ENCODE results near the gene DLX6. TPM values are rescaled to one million over a fixed set of nuclear protein-coding genes. Genes with fewer than 3 reads are reported as not detected.

Gene DLX6
- total and polyA plus RNA-seq, 7 donors = not detected

DNA sequence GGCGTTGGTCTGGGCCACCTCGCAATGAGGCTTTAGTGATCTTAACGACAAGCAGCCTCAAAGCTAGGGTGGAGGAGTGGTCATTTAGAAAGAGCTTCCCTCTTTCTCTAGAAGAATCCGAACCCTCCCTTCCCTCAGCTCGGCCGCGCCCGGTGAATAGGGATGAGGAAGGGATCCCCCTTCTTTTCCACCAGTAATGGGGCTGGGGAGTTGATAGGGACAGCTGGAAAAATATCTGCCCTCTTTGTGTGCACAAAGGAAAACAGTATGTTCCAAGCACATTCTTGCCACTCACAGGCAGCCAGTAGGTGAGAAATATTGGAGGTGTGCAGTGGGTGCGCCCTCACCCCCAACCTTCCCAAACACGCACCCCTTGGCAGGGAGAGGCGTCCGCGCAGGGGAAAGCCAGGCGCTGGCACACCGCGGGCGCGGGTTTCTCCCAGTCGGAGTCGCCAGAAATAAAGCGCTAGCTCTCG, 12.8 kb downstream of the DLX6 start:
- no peaks in the 10 kb centered on the region for H3K9me3 ChIP-seq
- TF ChIP-seq, protein P1, sequence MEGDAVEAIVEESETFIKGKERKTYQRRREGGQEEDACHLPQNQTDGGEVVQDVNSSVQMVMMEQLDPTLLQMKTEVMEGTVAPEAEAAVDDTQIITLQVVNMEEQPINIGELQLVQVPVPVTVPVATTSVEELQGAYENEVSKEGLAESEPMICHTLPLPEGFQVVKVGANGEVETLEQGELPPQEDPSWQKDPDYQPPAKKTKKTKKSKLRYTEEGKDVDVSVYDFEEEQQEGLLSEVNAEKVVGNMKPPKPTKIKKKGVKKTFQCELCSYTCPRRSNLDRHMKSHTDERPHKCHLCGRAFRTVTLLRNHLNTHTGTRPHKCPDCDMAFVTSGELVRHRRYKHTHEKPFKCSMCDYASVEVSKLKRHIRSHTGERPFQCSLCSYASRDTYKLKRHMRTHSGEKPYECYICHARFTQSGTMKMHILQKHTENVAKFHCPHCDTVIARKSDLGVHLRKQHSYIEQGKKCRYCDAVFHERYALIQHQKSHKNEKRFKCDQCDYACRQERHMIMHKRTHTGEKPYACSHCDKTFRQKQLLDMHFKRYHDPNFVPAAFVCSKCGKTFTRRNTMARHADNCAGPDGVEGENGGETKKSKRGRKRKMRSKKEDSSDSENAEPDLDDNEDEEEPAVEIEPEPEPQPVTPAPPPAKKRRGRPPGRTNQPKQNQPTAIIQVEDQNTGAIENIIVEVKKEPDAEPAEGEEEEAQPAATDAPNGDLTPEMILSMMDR (IDR thresholded peaks at IDR 0.05) = no peak
- H3K27ac ChIP-seq = no peak overlapping the region
- DNase-seq (no peak), ATAC-seq (no peak)
- H3K36me3 ChIP-seq (ENCODE audit: insufficient read depth in 1 of 2, low read depth in 1 of 2) = no peaks in the 10 kb centered on the region
- H3K4me3 ChIP-seq = no peak overlapping the region
- peaks cover 25% of the 10 kb centered on the region for H3K4me1 ChIP-seq
- intact Hi-C loops (cut with DNase I) = no loop called here
- H3K27me3 ChIP-seq (ENCODE audit: insufficient read depth in 3 of 3, low read length in 2 of 3) = peaks cover 9 to 99% (median 59%) of the 10 kb centered on the region in 3 donors
- 2 to 3% (median 2%) methylated on average over 22 of the region's 22 CpGs for WGBS, 3 donors

- no peak for ATAC-seq
- Histone ChIP-seq H3K4me3 (no peak overlapping the region), H3K27ac (no peak overlapping the region), H3K36me3 (ENCODE audit: insufficient read depth in 1 of 2, low read depth in 1 of 2) (no peaks in the 10 kb centered on the region), H3K9me3 (no peaks in the 10 kb centered on the region), H3K4me1 (peaks cover 28% of the 10 kb centered on the region), H3K27me3 (ENCODE audit: insufficient read depth in 3 of 3, low read length in 2 of 3) (peaks cover 5 to 98% (median 64%) of the 10 kb centered on the region in 3 donors)
- no peak for DNase-seq
- TF ChIP-seq, protein P1 (IDR thresholded peaks at IDR 0.05) = no peak
- intact Hi-C loops (cut with DNase I) = no loop called here
- WGBS, 3 donors = 7 to 10% (median 9%) methylated on average over 19 of the region's 19 CpGs
Measured at GRCh38 chr7:97018791-97019531, 13.6 kb downstream of the DLX6 start.

- no peak overlapping the region for H3K4me3 ChIP-seq
- intact Hi-C loops (cut with DNase I) = no loop called here
- WGBS, 3 donors = 12 to 21% (median 17%) methylated on average over 5 of the region's 5 CpGs
- DNase-seq = no peak
- H3K36me3 ChIP-seq (ENCODE audit: insufficient read depth in 1 of 2, low read depth in 1 of 2) = no peaks in the 10 kb centered on the region
- ATAC-seq = no peak
- peaks cover 5 to 98% (median 71%) of the 10 kb centered on the region in 3 donors for H3K27me3 ChIP-seq (ENCODE audit: insufficient read depth in 3 of 3, low read length in 2 of 3)
- peaks cover 32% of the 10 kb centered on the region for H3K4me1 ChIP-seq
- TF ChIP-seq, protein P1 (IDR thresholded peaks at IDR 0.05) = no peak
- H3K9me3 ChIP-seq = no peaks in the 10 kb centered on the region
- no peak overlapping the region for H3K27ac ChIP-seq
Measured at GRCh38 chr7:97019710-97020225, 14.4 kb downstream of the DLX6 start.

- intact Hi-C loops (cut with DNase I) = no loop called here
- TF ChIP-seq, protein P1 (IDR thresholded peaks at IDR 0.05) = no peak
- Histone ChIP-seq H3K4me3 (no peak overlapping the region), H3K4me1 (peaks cover 32% of the 10 kb centered on the region), H3K27ac (no peak overlapping the region), H3K27me3 (ENCODE audit: insufficient read depth in 3 of 3, low read length in 2 of 3) (peaks cover 2 to 98% (median 71%) of the 10 kb centered on the region in 3 donors), H3K9me3 (no peaks in the 10 kb centered on the region), H3K36me3 (ENCODE audit: insufficient read depth in 1 of 2, low read depth in 1 of 2) (no peaks in the 10 kb centered on the region)
- DNase-seq = no peak
- ATAC-seq = no peak
- 13 to 16% (median 13%) methylated on average over 17 of the region's 17 CpGs for WGBS, 3 donors
Measured at GRCh38 chr7:97020601-97020995, 15.2 kb downstream of the DLX6 start.

Data from psoas muscle (tissue), 8 donors.